ENCODE data around the gene DUOX2. TPM values are rescaled to one million over a fixed set of nuclear protein-coding genes. Genes with fewer than 3 reads are reported as not detected.

Gene DUOX2
- total RNA-seq, 1 experiment from 2014 or later, result 0.08 TPM

DNA sequence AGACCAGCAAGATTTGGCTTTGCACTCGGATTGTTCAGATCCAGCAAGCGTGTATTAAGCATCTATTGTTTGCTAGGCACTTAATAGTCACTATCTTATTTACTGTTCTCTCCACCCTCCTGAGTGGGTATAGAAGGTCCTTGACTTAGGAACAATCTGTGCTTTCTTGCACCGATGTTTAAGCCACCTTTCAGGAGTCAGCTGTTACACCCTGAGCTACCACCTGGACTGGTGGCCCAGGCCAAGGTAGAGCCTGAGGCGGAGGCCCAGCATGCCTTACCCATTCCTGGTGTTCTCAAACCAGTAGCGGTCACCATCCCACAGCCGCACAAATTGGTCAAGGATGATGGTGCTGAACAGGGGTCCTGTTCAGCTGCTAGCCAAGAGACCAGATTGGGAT is 25.8 kb upstream of the DUOX2 start:
- TF ChIP-seq CTCF (IDR thresholded peaks at IDR 0.05) (no peak), POLR2AphosphoS5 (IDR thresholded peaks at IDR 0.05; ENCODE audit: low read depth, low read length) (no peak), REST (IDR thresholded peaks at IDR 0.05; ENCODE audit: insufficient read depth in 1 of 2, low read depth in 2 of 2, low read length in 1 of 2) (no peak), TCF7L2 (IDR thresholded peaks at IDR 0.05; ENCODE audit: low read depth, low read length) (no peak), SIN3A (IDR thresholded peaks at IDR 0.05; ENCODE audit: borderline replicate concordance, insufficient read depth, low read depth, low read length) (no peak)
- H3K4me1 ChIP-seq (ENCODE audit: control insufficient read depth, insufficient read depth, low read length), result no peaks in the 10 kb centered on the region
- in situ Hi-C loops (cut with HindIII; ENCODE audit: low pct_unique_long_range_greater_than_20kb, low sequenced_read_pairs), result no loop called here
- no peak for DNase-seq (ENCODE audit: low read depth, low spot score)
- H3K27me3 ChIP-seq (ENCODE audit: control insufficient read depth, insufficient read depth, low read length), result peaks cover 5% of the 10 kb centered on the region; the same call in 1 of the 2 replicates
- BruUV-seq (replicated peaks), result no TSS peak
- ChIA-PET POLR2A (no interaction called here), CTCF (interaction anchor here (0.6 kb wide), 1 partner anchor 10 kb away, joined by 5 read pairs; the partner anchor contains the start of gene DUOXA1)
- H3K4me3 ChIP-seq (ENCODE audit: low read depth in 2 of 2, low read length in 2 of 2), result no peak overlapping the region
- no peak for ATAC-seq
- no peak overlapping the region for H3K27ac ChIP-seq (ENCODE audit: low read length)
- intact Hi-C loops (cut with micrococcal nuclease; ENCODE audit: unreplicated experiment), result no loop called here
- H3K36me3 ChIP-seq (ENCODE audit: control insufficient read depth, insufficient read depth, low read length), result no peaks in the 10 kb centered on the region
- no peaks in the 10 kb centered on the region for H3K9me3 ChIP-seq (ENCODE audit: control insufficient read depth, insufficient read depth, low read depth, low read length)

DNA sequence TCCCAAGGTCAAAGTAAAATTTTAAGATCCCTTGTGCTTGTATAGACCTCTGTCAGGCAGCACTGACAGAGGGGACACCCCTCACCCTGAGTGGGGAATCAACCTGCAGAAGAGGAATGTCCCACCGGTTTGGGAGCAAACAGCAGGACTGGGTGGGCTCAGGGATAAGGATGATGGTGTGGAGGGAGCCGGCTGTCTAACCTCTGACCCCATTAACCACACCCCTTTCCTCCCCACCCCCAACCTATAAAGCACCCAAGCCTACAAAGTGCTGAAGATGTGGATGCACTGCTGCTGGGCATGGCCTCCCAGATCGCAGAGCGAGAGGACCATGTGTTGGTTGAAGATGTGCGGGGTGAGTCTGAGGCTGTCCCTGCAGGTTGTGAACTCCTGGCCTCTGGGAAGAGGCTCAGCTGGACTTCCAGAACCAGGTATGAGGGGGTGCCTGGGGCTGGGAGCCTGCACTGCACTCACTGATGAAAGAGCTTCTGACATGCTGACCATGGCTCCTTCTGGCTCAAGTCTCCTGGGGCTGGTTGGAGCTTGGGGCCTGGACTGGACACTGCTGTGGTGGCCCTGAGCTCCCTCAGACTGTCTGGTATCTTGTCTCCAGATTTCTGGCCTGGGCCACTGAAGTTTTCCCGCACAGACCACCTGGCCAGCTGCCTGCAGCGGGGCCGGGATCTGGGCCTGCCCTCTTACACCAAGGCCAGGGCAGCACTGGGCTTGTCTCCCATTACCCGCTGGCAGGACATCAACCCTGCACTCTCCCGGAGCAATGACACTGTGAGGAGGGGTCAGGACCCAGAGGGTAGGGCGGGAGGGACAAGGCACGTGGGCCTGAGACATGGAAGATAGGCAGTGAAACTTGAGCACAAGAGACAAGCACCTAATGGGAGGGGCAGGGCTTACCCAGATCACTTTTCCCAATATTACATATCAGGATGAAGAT is 25.1 kb upstream of the DUOX2 start:
- no TSS peak for BruUV-seq (replicated peaks)
- in situ Hi-C loops (cut with HindIII; ENCODE audit: low pct_unique_long_range_greater_than_20kb, low sequenced_read_pairs), result no loop called here
- DNase-seq (ENCODE audit: low read depth, low spot score) (no peak), ATAC-seq (no peak)
- H3K9me3 ChIP-seq (ENCODE audit: control insufficient read depth, insufficient read depth, low read depth, low read length), result no peaks in the 10 kb centered on the region
- ChIA-PET POLR2A (no interaction called here), CTCF (no interaction called here)
- H3K27ac ChIP-seq (ENCODE audit: low read length), result no peak overlapping the region
- H3K4me1 ChIP-seq (ENCODE audit: control insufficient read depth, insufficient read depth, low read length), result no peaks in the 10 kb centered on the region
- TF ChIP-seq POLR2AphosphoS5 (IDR thresholded peaks at IDR 0.05; ENCODE audit: low read depth, low read length) (no peak), REST (IDR thresholded peaks at IDR 0.05; ENCODE audit: insufficient read depth in 1 of 2, low read depth in 2 of 2, low read length in 1 of 2) (no peak), SIN3A (IDR thresholded peaks at IDR 0.05; ENCODE audit: borderline replicate concordance, insufficient read depth, low read depth, low read length) (no peak), TCF7L2 (IDR thresholded peaks at IDR 0.05; ENCODE audit: low read depth, low read length) (no peak), CTCF (IDR thresholded peaks at IDR 0.05) (no peak)
- H3K4me3 ChIP-seq (ENCODE audit: low read depth in 2 of 2, low read length in 2 of 2), result no peak overlapping the region
- intact Hi-C loops (cut with micrococcal nuclease; ENCODE audit: unreplicated experiment), result no loop called here
- peaks cover 5% of the 10 kb centered on the region; the same call in 1 of the 2 replicates for H3K27me3 ChIP-seq (ENCODE audit: control insufficient read depth, insufficient read depth, low read length)
- H3K36me3 ChIP-seq (ENCODE audit: control insufficient read depth, insufficient read depth, low read length), result no peaks in the 10 kb centered on the region

Measured in Panc1 (cell line).